Neuronal stem cell (in vitro differentiated cells): ENCODE measurements around the gene THSD4.

Experiments
- DNase-seq: peaks from one replicate; pipeline ENCODE4 v3.0.0-alpha.2; 2013; ENCODE audit warnings: low spot score
- H2AFZ ChIP-seq: one replicate; pipeline ENCODE4 v1.6.1; 2013; ENCODE audit warnings: mild to moderate bottlenecking, low read length, inconsistent platforms
- H2AK5ac ChIP-seq: 2 replicates; pipeline ENCODE4 v1.6.1; 2013; ENCODE audit warnings: low read depth, mild to moderate bottlenecking, inconsistent platforms, low read length, moderate library complexity, mixed read lengths
- H2BK120ac ChIP-seq: 2 replicates; pipeline ENCODE4 v1.6.1; 2013; ENCODE audit warnings: low read depth, mild to moderate bottlenecking, inconsistent platforms, low read length, moderate library complexity, mixed read lengths
- H2BK12ac ChIP-seq: one replicate; pipeline ENCODE4 v1.6.1; 2013; ENCODE audit warnings: low read length, inconsistent platforms
- H2BK15ac ChIP-seq: 2 replicates; pipeline ENCODE4 v1.6.1; 2013; ENCODE audit warnings: mild to moderate bottlenecking, low read length, inconsistent platforms, mixed read lengths
- H2BK5ac ChIP-seq: one replicate; pipeline ENCODE4 v1.6.1; 2013; ENCODE audit warnings: inconsistent platforms, mild to moderate bottlenecking, low read length, moderate library complexity
- H3K14ac ChIP-seq: one replicate; pipeline ENCODE4 v1.6.1; 2013; ENCODE audit warnings: low read length, inconsistent platforms
- H3K18ac ChIP-seq: 2 replicates; pipeline ENCODE4 v1.6.1; 2013; ENCODE audit warnings: low read length, inconsistent platforms
- H3K23ac ChIP-seq: 2 replicates; pipeline ENCODE4 v1.6.1; 2013; ENCODE audit warnings: low read depth, mild to moderate bottlenecking, mixed read lengths, low read length, inconsistent platforms; ENCODE audit not compliant: poor library complexity
- H3K27ac ChIP-seq: replicated peaks from 3 replicates; pipeline ENCODE4 v1.5.1; 2013; ENCODE audit warnings: low read length, inconsistent platforms
- H3K27me3 ChIP-seq, 3 experiments: 2 replicates each; pipeline ENCODE4 v1.6.1; 2013; ENCODE audit warnings: low read length in 3 of 3, mild to moderate bottlenecking in 2 of 3, inconsistent platforms in 1 of 3, low read depth in 1 of 3, mixed read lengths in 1 of 3, moderate library complexity in 1 of 3; ENCODE audit not compliant: control insufficient read depth in 3 of 3, insufficient read depth in 3 of 3
- H3K36me3 ChIP-seq, 2 donors: replicated peaks in 1 of 2; 2 replicates each; pipeline ENCODE4 v1.6.1; 2013; ENCODE audit warnings: low read length in 2 of 2; ENCODE audit not compliant: control insufficient read depth in 2 of 2, insufficient read depth in 2 of 2
- H3K4ac ChIP-seq: 2 replicates; pipeline ENCODE4 v1.6.1; 2013; ENCODE audit warnings: inconsistent platforms, mild to moderate bottlenecking, low read length, moderate library complexity
- H3K4me1 ChIP-seq, 2 donors: 1 replicate in 1 of 2; 2 replicates in 1 of 2; pipeline ENCODE4 v1.6.1; 2013; ENCODE audit warnings: low read length in 2 of 2, low read depth in 1 of 2; ENCODE audit not compliant: control insufficient read depth in 2 of 2, insufficient read depth in 1 of 2
- H3K4me2 ChIP-seq: one replicate; pipeline ENCODE4 v1.6.1; 2013; ENCODE audit warnings: mild to moderate bottlenecking, low read length, inconsistent platforms; ENCODE audit not compliant: insufficient read depth, poor library complexity, severe bottlenecking
- H3K4me3 ChIP-seq, 2 donors: 2 replicates each; pipeline ENCODE4 v1.5.1; 2013; ENCODE audit warnings: low read length in 2 of 2, mild to moderate bottlenecking in 2 of 2, inconsistent platforms in 1 of 2, moderate library complexity in 1 of 2
- H3K79me1 ChIP-seq: one replicate; pipeline ENCODE4 v1.6.1; 2013; ENCODE audit warnings: low read depth, mild to moderate bottlenecking, inconsistent platforms, low read length, moderate library complexity
- H3K9ac ChIP-seq: one replicate; pipeline ENCODE4 v1.6.1; 2013; ENCODE audit warnings: mild to moderate bottlenecking, low read depth, low read length, inconsistent platforms; ENCODE audit not compliant: poor library complexity
- H3K9me3 ChIP-seq, 2 donors: replicated peaks in 1 of 2; 2 replicates each; pipeline versions ENCODE3 to v1.6.1; 2013; ENCODE audit warnings: low read length in 2 of 2, mild to moderate bottlenecking in 2 of 2, inconsistent platforms in 1 of 2, low read depth in 1 of 2, mixed read lengths in 1 of 2, moderate library complexity in 1 of 2; ENCODE audit not compliant: control insufficient read depth in 2 of 2, insufficient read depth in 1 of 2
- H4K8ac ChIP-seq: one replicate; pipeline ENCODE4 v1.6.1; 2013; ENCODE audit warnings: low read depth, mild to moderate bottlenecking, inconsistent platforms, low read length, moderate library complexity
- H4K91ac ChIP-seq: one replicate; pipeline ENCODE4 v1.6.1; 2013; ENCODE audit warnings: low read length, low read depth, mild to moderate bottlenecking, inconsistent platforms; ENCODE audit not compliant: poor library complexity
- WGBS, 2 donors: extraction: QIAGEN DNeasy Blood & Tissue Kit; methylation state at CpG; one replicate each; pipeline ENCODE4 v1.1.7; 2013; ENCODE audit warnings: missing lambda C conversion rate in 2 of 2, mixed read lengths in 1 of 2; ENCODE audit not compliant: insufficient read length in 2 of 2, insufficient replicate concordance in 1 of 2; ENCODE audit errors: extremely low coverage in 2 of 2; 5-methylcytosine and 5-hydroxymethylcytosine counted together

THSD4 gene

DNA sequence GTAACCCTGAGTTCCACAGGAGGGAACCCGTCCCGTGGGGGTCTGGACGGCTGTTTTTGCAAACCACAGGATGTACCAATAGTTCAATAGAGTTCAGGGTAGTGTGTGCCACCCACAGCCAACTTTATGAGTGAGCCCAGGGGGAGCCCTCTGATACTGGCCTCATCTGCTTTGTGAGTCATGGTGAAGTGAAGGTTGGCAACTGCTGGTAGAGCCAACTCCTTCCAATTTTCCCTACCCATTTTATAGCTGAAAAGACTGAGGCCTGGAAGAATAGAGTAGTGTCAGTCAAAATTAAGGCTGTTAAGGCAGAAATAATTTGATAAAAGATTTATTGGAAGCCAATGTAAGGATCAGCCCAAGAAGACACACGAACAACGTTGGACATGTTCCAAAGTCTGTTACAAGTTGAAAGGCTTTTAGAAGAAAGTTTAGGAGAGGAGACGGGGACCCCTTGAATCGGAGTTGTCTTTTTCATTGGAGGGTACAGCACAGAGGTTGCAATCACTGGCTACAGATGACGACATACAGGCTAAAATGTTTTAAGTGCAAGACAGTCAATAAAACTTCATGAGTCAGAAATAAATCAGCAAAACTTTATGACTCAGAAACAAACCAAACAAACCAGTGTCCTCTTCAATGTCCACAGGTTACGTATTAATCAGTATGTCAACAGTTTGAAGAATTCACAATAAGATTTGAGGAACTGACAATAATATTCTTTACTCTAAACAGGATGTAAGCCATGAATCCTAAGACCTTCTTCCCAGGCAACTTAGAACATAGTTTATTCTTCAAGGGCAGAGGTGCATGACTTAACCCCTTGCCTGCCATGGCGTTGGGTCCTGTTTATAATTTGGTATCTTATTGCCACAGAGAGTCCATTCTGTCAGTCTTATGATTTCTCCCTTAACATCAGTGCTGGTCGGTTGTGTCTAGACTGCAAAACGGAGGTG is 632.1 kb downstream of the THSD4 start:
- Histone ChIP-seq H2BK12ac (no peak overlapping the region), H3K23ac (no peak overlapping the region), H2AK5ac (peak overlapping the region; percentile 56), H3K79me1 (no peaks in the 10 kb centered on the region), H3K4me3 (peak overlapping the region in 1 of 2 donors; percentile 3), H3K4ac (no peak overlapping the region), H3K27me3 (no peaks in the 10 kb centered on the region), H3K18ac (peak overlapping the region; percentile 33), H3K27ac (no peak overlapping the region), H2BK5ac (no peak overlapping the region), H3K36me3 (no peaks in the 10 kb centered on the region), H3K4me2 (no peak overlapping the region), H3K14ac (no peak overlapping the region), H2BK15ac (no peak overlapping the region), H4K8ac (no peak overlapping the region), H4K91ac (no peak overlapping the region), H2BK120ac (no peak overlapping the region), H3K9me3 (no peaks in the 10 kb centered on the region), H3K9ac (no peak overlapping the region), H2AFZ (no peak overlapping the region), H3K4me1 (no peaks in the 10 kb centered on the region)
- no peak for DNase-seq
- WGBS, 2 donors = no CpG with 5 or more reads among the region's 12 CpGs

- H3K18ac ChIP-seq = no peak overlapping the region
- no peaks in the 10 kb centered on the region for H3K36me3 ChIP-seq
- no peak overlapping the region for H2BK5ac ChIP-seq
- no peak overlapping the region for H2AFZ ChIP-seq
- no peak overlapping the region for H2BK120ac ChIP-seq
- H3K23ac ChIP-seq = no peak overlapping the region
- no peak overlapping the region for H4K91ac ChIP-seq
- WGBS, 2 donors = no CpG with 5 or more reads among the region's 16 CpGs
- H3K9me3 ChIP-seq = no peaks in the 10 kb centered on the region
- no peak overlapping the region for H3K9ac ChIP-seq
- no peak overlapping the region for H2BK12ac ChIP-seq
- no peak overlapping the region for H3K4me2 ChIP-seq
- DNase-seq = no peak
- no peaks in the 10 kb centered on the region for H3K4me1 ChIP-seq
- H2BK15ac ChIP-seq = no peak overlapping the region
- H3K27ac ChIP-seq = no peak overlapping the region
- H3K79me1 ChIP-seq = no peaks in the 10 kb centered on the region
- no peak overlapping the region for H4K8ac ChIP-seq
- H2AK5ac ChIP-seq = no peak overlapping the region
- no peak overlapping the region for H3K4ac ChIP-seq
- no peaks in the 10 kb centered on the region for H3K27me3 ChIP-seq
- H3K14ac ChIP-seq = no peak overlapping the region
- no peak overlapping the region for H3K4me3 ChIP-seq
Measured at GRCh38 chr15:71748293-71748718, 633.0 kb downstream of the THSD4 start.

DNA sequence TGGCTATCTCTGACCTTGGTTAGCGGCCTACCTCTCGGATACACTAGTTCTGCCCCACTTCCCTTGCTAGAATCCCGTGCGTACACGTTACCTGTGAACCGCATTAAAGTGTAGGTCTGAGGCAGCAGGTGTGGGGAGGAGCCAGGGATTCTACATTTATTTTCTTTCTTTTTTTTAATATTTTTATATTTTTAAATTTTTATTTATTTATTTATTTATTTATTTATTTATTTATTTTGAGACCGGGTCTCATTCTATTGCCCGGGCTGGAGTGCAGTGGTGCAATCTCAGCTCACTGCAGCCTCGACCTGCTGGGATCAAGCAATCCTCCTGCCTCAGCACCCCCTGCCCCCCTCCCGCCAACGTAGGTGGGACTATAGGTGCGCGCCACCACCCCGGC is 634.2 kb downstream of the THSD4 start:
- no peaks in the 10 kb centered on the region for H3K79me1 ChIP-seq
- no peak for DNase-seq
- no peak overlapping the region for H3K4ac ChIP-seq
- no peak overlapping the region for H2AK5ac ChIP-seq
- no peak overlapping the region for H2AFZ ChIP-seq
- H3K4me2 ChIP-seq = no peak overlapping the region
- no peaks in the 10 kb centered on the region for H3K27me3 ChIP-seq
- H3K18ac ChIP-seq = no peak overlapping the region
- WGBS, 2 donors = no CpG with 5 or more reads among the region's 14 CpGs
- H3K14ac ChIP-seq = no peak overlapping the region
- H3K9me3 ChIP-seq = no peaks in the 10 kb centered on the region
- H3K27ac ChIP-seq = no peak overlapping the region
- H3K4me3 ChIP-seq = no peak overlapping the region
- H3K4me1 ChIP-seq = no peaks in the 10 kb centered on the region
- no peak overlapping the region for H4K8ac ChIP-seq
- no peak overlapping the region for H2BK120ac ChIP-seq
- H3K36me3 ChIP-seq = no peaks in the 10 kb centered on the region
- no peak overlapping the region for H2BK15ac ChIP-seq
- H4K91ac ChIP-seq = no peak overlapping the region
- no peak overlapping the region for H3K23ac ChIP-seq
- H2BK12ac ChIP-seq = no peak overlapping the region
- no peak overlapping the region for H2BK5ac ChIP-seq
- H3K9ac ChIP-seq = no peak overlapping the region

DNA sequence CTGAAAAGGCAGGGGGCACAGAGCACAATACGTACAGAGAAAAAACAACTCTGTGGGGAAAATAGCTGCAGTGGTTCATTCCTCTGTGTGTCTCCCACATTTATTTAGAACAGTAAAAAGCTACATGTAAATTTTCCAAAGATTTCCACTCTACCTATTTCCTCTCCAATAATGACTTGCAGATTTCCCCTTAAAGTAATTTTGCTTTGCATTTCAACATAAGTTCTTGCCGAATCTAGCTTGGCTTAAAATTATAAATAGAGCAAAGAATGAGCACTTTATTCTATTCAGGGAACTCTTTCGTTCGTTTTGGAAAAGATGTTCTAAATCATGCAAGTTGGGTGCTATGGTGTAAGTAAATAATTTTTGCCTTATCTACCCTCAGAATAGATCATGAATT is 636.9 kb downstream of the THSD4 start:
- H3K9me3 ChIP-seq = peaks cover 0 to 3% of the 10 kb centered on the region in 2 donors
- H3K27ac ChIP-seq = no peak overlapping the region
- no peak overlapping the region for H2BK120ac ChIP-seq
- WGBS, 2 donors = no CpG with 5 or more reads among the region's 4 CpGs
- H3K4ac ChIP-seq = no peak overlapping the region
- H2BK15ac ChIP-seq = no peak overlapping the region
- H4K91ac ChIP-seq = no peak overlapping the region
- no peaks in the 10 kb centered on the region for H3K4me1 ChIP-seq
- no peak overlapping the region for H2AK5ac ChIP-seq
- no peaks in the 10 kb centered on the region for H3K79me1 ChIP-seq
- no peak overlapping the region for H3K4me3 ChIP-seq
- no peaks in the 10 kb centered on the region for H3K27me3 ChIP-seq
- no peak overlapping the region for H3K23ac ChIP-seq
- no peak overlapping the region for H3K18ac ChIP-seq
- no peak for DNase-seq
- no peak overlapping the region for H2BK5ac ChIP-seq
- no peak overlapping the region for H3K4me2 ChIP-seq
- H3K14ac ChIP-seq = no peak overlapping the region
- no peak overlapping the region for H4K8ac ChIP-seq
- H3K9ac ChIP-seq = no peak overlapping the region
- H2BK12ac ChIP-seq = no peak overlapping the region
- H2AFZ ChIP-seq = no peak overlapping the region
- H3K36me3 ChIP-seq = no peaks in the 10 kb centered on the region
